HG02981 (cell line): Measurements from ENCODE around the gene CEMIP.

Source experiments
- ATAC-seq: cut with Tn5 transposase; IDR thresholded peaks from one replicate; pipeline ENCODE4 v1.9.1; 2021; ENCODE audit warnings: mild to moderate bottlenecking, moderate library complexity; ENCODE audit not compliant: unreplicated experiment

CEMIP gene

GRCh38 chr15:80778964-80779657, at the start of gene CEMIP:
TSS of gene CEMIP (plus strand) at chr15:80779370. CDS start at chr15:80873880, 94,510 bp downstream.
- ATAC-seq, result no peak

- ATAC-seq, result no peak
Measured at GRCh38 chr15:80730387-80730786, 48.8 kb upstream of the CEMIP start.

GRCh38 chr15:80730926-80731325, 48.2 kb upstream of the CEMIP start:
- no peak for ATAC-seq

GRCh38 chr15:80732167-80732566, 47.0 kb upstream of the CEMIP start:
- no peak for ATAC-seq

GRCh38 chr15:80732818-80733217, 46.4 kb upstream of the CEMIP start:
- no peak for ATAC-seq

- no peak for ATAC-seq
Measured at GRCh38 chr15:80733460-80733859, 45.7 kb upstream of the CEMIP start.

GRCh38 chr15:80735344-80735743, 43.8 kb upstream of the CEMIP start:
- ATAC-seq, result no peak

GRCh38 chr15:80736560-80736959, 42.6 kb upstream of the CEMIP start:
- no peak for ATAC-seq

- ATAC-seq, result no peak
Measured at GRCh38 chr15:80739919-80740318, 39.3 kb upstream of the CEMIP start.

GRCh38 chr15:80742081-80742480, 37.1 kb upstream of the CEMIP start:
- no peak for ATAC-seq

GRCh38 chr15:80743189-80743833, 35.9 kb upstream of the CEMIP start:
- no peak for ATAC-seq

- ATAC-seq, result no peak
Measured at GRCh38 chr15:80744415-80744814, 34.8 kb upstream of the CEMIP start.

GRCh38 chr15:80744826-80745225, 34.3 kb upstream of the CEMIP start:
- no peak for ATAC-seq

GRCh38 chr15:80745888-80746287, 33.3 kb upstream of the CEMIP start:
- no peak for ATAC-seq

GRCh38 chr15:80747317-80748053, 31.7 kb upstream of the CEMIP start:
- no peak for ATAC-seq

- ATAC-seq, result no peak
Measured at GRCh38 chr15:80749589-80749988, 29.6 kb upstream of the CEMIP start.

GRCh38 chr15:80750575-80750974, 28.6 kb upstream of the CEMIP start:
- ATAC-seq, result no peak

GRCh38 chr15:80752204-80752603, 27.0 kb upstream of the CEMIP start:
- no peak for ATAC-seq

- ATAC-seq, result no peak
Measured at GRCh38 chr15:80753161-80753560, 26.0 kb upstream of the CEMIP start.

GRCh38 chr15:80754014-80754413, 25.2 kb upstream of the CEMIP start:
- ATAC-seq, result no peak

GRCh38 chr15:80755885-80756284, 23.3 kb upstream of the CEMIP start:
- no peak for ATAC-seq
